IMR-90 (cell line): ENCODE data around the gene NUP205. TPM values are rescaled to one million over a fixed set of nuclear protein-coding genes. Genes with fewer than 3 reads are reported as not detected.

Source experiments
- ATAC-seq: fragments of 200-7000 bp; cut with Tn5 transposase; 2 replicates; pipeline ENCODE4 v1.9.1; 2020; ENCODE audit warnings: low read depth, mild to moderate bottlenecking, moderate library complexity
- BruUV-seq: library from RNA; stranded (reverse); fragments of 400-500 nt; replicated peaks from 2 replicates; lab custom pipeline; 2021; lab: Mats Ljungman, UMichigan
- CTCF ChIA-PET: fragments of 300-600 bp; formaldehyde crosslinking; extraction: SDS; loops from one replicate; lab custom pipeline; 2021; ENCODE audit warnings: antibody characterized with exemption; lab: Yijun Ruan, JAX
- POLR2A ChIA-PET: fragments of 300-600 bp; sonication (Branson Sonifier 250); formaldehyde crosslinking; loops from one replicate; lab custom pipeline; 2022; ENCODE audit warnings: antibody characterized with exemption; ENCODE audit not compliant: unreplicated experiment; lab: Charles Lee
- DNase-seq: peaks from one replicate; pipeline ENCODE4 v3.0.0; 2013
- H2AFZ ChIP-seq: replicated peaks from 2 replicates; pipeline ENCODE3; 2013; ENCODE audit warnings: low read length, mild to moderate bottlenecking; ENCODE audit not compliant: poor library complexity
- H2AK5ac ChIP-seq: 2 replicates; pipeline ENCODE4 v1.6.1; 2013; ENCODE audit warnings: low read depth, low read length, inconsistent platforms
- H2AK9ac ChIP-seq: replicated peaks from 2 replicates; pipeline ENCODE3; 2013; ENCODE audit warnings: mild to moderate bottlenecking, low read depth, low read length, moderate library complexity; ENCODE audit not compliant: poor library complexity
- H2BK120ac ChIP-seq: 2 replicates; pipeline ENCODE4 v1.6.1; 2013; ENCODE audit warnings: low read depth, low read length, inconsistent platforms
- H2BK15ac ChIP-seq: 3 replicates; pipeline ENCODE4 v1.6.1; 2013; ENCODE audit warnings: low read depth, low read length, inconsistent platforms
- H2BK20ac ChIP-seq: 2 replicates; pipeline ENCODE4 v1.6.1; 2013; ENCODE audit warnings: low read depth, mild to moderate bottlenecking, inconsistent platforms, low read length, moderate library complexity
- H2BK5ac ChIP-seq: 2 replicates; pipeline ENCODE4 v1.6.1; 2013; ENCODE audit warnings: mild to moderate bottlenecking, low read depth, low read length, inconsistent platforms; ENCODE audit not compliant: poor library complexity, severe bottlenecking
- H3K14ac ChIP-seq: replicated peaks from 2 replicates; pipeline ENCODE4 v1.6.1; 2013; ENCODE audit warnings: low read depth, low read length, inconsistent platforms
- H3K18ac ChIP-seq: 2 replicates; pipeline ENCODE4 v1.6.1; 2013; ENCODE audit warnings: low read depth, low read length, control low read depth
- H3K23ac ChIP-seq: 2 replicates; pipeline ENCODE4 v1.6.1; 2013; ENCODE audit warnings: low read depth, low read length, inconsistent platforms
- H3K27ac ChIP-seq: 2 replicates; pipeline ENCODE4 v1.5.1; 2013; ENCODE audit warnings: mild to moderate bottlenecking, control low read depth, low read length; ENCODE audit not compliant: insufficient read depth
- H3K27me3 ChIP-seq: 2 replicates; pipeline ENCODE4 v1.6.1; 2013; ENCODE audit warnings: low read length; ENCODE audit not compliant: control insufficient read depth, insufficient read depth
- H3K36me3 ChIP-seq: 2 replicates; pipeline ENCODE4 v1.6.1; 2013; ENCODE audit warnings: low read length, mixed read lengths; ENCODE audit not compliant: control insufficient read depth, insufficient read depth
- H3K4ac ChIP-seq: 2 replicates; pipeline ENCODE4 v1.6.1; 2013; ENCODE audit warnings: low read depth, low read length, inconsistent platforms
- H3K4me1 ChIP-seq: 2 replicates; pipeline ENCODE4 v1.6.1; 2013; ENCODE audit warnings: low read length, mixed read lengths; ENCODE audit not compliant: control insufficient read depth, insufficient read depth
- H3K4me2 ChIP-seq: 2 replicates; pipeline ENCODE4 v1.6.1; 2013; ENCODE audit warnings: low read depth, mild to moderate bottlenecking, control low read depth, low read length, moderate library complexity
- H3K4me3 ChIP-seq: 2 replicates; pipeline ENCODE4 v1.5.1; 2013; ENCODE audit warnings: low read depth, mild to moderate bottlenecking, control low read depth, low read length, moderate library complexity; ENCODE audit not compliant: insufficient read depth
- H3K56ac ChIP-seq: 2 replicates; pipeline ENCODE4 v1.6.1; 2013; ENCODE audit warnings: low read length, inconsistent platforms; ENCODE audit not compliant: insufficient read depth; ENCODE audit errors: extremely low read depth
- H3K79me1 ChIP-seq, 2 experiments: 2 replicates each; pipeline ENCODE4 v1.6.1; 2013; ENCODE audit warnings: low read length in 2 of 2, inconsistent platforms in 1 of 2, low read depth in 1 of 2
- H3K9ac ChIP-seq: 2 replicates; pipeline ENCODE4 v1.6.1; 2013; ENCODE audit warnings: low read depth, low read length, control low read depth
- H3K9me1 ChIP-seq: 2 replicates; pipeline ENCODE4 v1.6.1; 2013; ENCODE audit warnings: low read length, inconsistent platforms; ENCODE audit not compliant: insufficient read depth
- H3K9me3 ChIP-seq: 2 replicates; pipeline ENCODE4 v1.6.1; 2013; ENCODE audit warnings: low read length; ENCODE audit not compliant: control insufficient read depth, insufficient read depth
- H4K20me1 ChIP-seq: 2 replicates; pipeline ENCODE4 v1.6.1; 2013; ENCODE audit warnings: low read length, inconsistent platforms; ENCODE audit not compliant: insufficient read depth
- H4K5ac ChIP-seq: 2 replicates; pipeline ENCODE4 v1.6.1; 2013; ENCODE audit warnings: mild to moderate bottlenecking, low read depth, low read length, control low read depth
- H4K8ac ChIP-seq, 2 experiments: 2 replicates each; pipeline ENCODE4 v1.6.1; 2013; ENCODE audit warnings: low read depth in 2 of 2, low read length in 2 of 2, control low read depth in 1 of 2, inconsistent platforms in 1 of 2
- H4K91ac ChIP-seq: 2 replicates; pipeline ENCODE4 v1.6.1; 2013; ENCODE audit warnings: low read depth, low read length, inconsistent platforms; ENCODE audit not compliant: insufficient read depth
- BHLHE40 ChIP-seq: fragments of 150-350 bp; IDR thresholded peaks from 2 replicates; pipeline ENCODE4 v1.6.1; 2016; ENCODE audit warnings: mild to moderate bottlenecking, low read depth, low read length
- CEBPB ChIP-seq: IDR thresholded peaks from 2 replicates; pipeline ENCODE4 v1.6.1; 2012; ENCODE audit warnings: low read depth, low read length, improper control_type of control experiment
- CTCF ChIP-seq: conservative IDR thresholded peaks from 2 replicates; pipeline ENCODE4 v1.5.1; 2012; ENCODE audit warnings: mild to moderate bottlenecking, low read depth, low read length, improper control_type of control experiment
- ELK1 ChIP-seq: fragments of 150-350 bp; IDR thresholded peaks from 2 replicates; pipeline ENCODE4 v1.6.1; 2016; ENCODE audit warnings: low read depth, mild to moderate bottlenecking, low read length, moderate library complexity, borderline replicate concordance
- FOS ChIP-seq: fragments of 150-350 bp; IDR thresholded peaks from 2 replicates; pipeline ENCODE4 v1.6.1; 2016; ENCODE audit warnings: low read depth, low read length
- MAZ ChIP-seq: IDR thresholded peaks from 2 replicates; pipeline ENCODE4 v1.6.1; 2012; ENCODE audit warnings: low read depth, mild to moderate bottlenecking, low read length, improper control_type of control experiment, moderate library complexity, borderline replicate concordance
- NFE2L2 ChIP-seq: fragments of 150-350 bp; IDR thresholded peaks from 2 replicates; pipeline ENCODE4 v1.6.1; 2016; ENCODE audit warnings: low read depth, mild to moderate bottlenecking, low read length
- RAD21 ChIP-seq: IDR thresholded peaks from 2 replicates; pipeline ENCODE4 v1.6.1; 2012; ENCODE audit warnings: low read length, improper control_type of control experiment
- RCOR1 ChIP-seq: IDR thresholded peaks from 2 replicates; pipeline ENCODE4 v1.6.1; 2012; ENCODE audit warnings: mild to moderate bottlenecking, low read length, improper control_type of control experiment; ENCODE audit not compliant: insufficient replicate concordance
- SMC3 ChIP-seq: fragments of 150-350 bp; IDR thresholded peaks from 2 replicates; pipeline ENCODE4 v1.6.1; 2016; ENCODE audit warnings: low read depth, mild to moderate bottlenecking, antibody characterized with exemption, low read length, moderate library complexity
- WGBS, 2 experiments: methylation state at CpG; one replicate each; pipeline versions ENCODE4 v1.1.5 to v1.1.7; 2013; ENCODE audit warnings: missing lambda C conversion rate in 2 of 2; ENCODE audit not compliant: insufficient read length in 1 of 2; ENCODE audit errors: extremely low coverage in 2 of 2; 5-methylcytosine and 5-hydroxymethylcytosine counted together
- dilution Hi-C: fragments of 300-500 bp; cut with HindIII; formaldehyde crosslinking; loops from one replicate; pipeline ENCODE4 v1.14.3; 2018; ENCODE audit warnings: low sequenced_read_pairs; ENCODE audit not compliant: unreplicated experiment
- in situ Hi-C: fragments of 300-500 bp; cut with MboI; formaldehyde crosslinking; loops from 3 replicates; pipeline ENCODE4 v1.14.3; 2019; ENCODE audit warnings: low sequenced_read_pairs, inconsistent platforms, mixed read lengths
- intact Hi-C: fragments of 100-400 bp; cut with micrococcal nuclease; formaldehyde crosslinking; loops from 2 replicates; pipeline ENCODE4 v1.10.0; 2022
- polyA plus RNA-seq, 3 experiments: library from polyadenylated mRNA; depleted of rRNA; stranded (reverse); fragments of >200 nt; gene quantifications; 2 replicates each; pipeline ENCODE4 v1.2.3, GENCODE V29; 2012; ENCODE audit warnings: low replicate concordance in 1 of 3
- total RNA-seq: library from RNA; depleted of rRNA; stranded (reverse); fragments of >200 nt; gene quantifications from 2 replicates; pipeline ENCODE4 v1.2.3, GENCODE V29; 2012

Gene NUP205
- total and polyA plus RNA-seq, 2 of the 4 experiments (the other 2 are of a cell fraction): 29.5 to 84.6 TPM

GRCh38 chr7:135645296-135645904 is 87.7 kb downstream of the NUP205 start:
- Histone ChIP-seq H3K27me3 (no peaks in the 10 kb centered on the region), H3K9ac (no peak overlapping the region), H2BK120ac (no peak overlapping the region), H3K14ac (no peak overlapping the region), H3K4me2 (no peak overlapping the region), H3K4me3 (no peak overlapping the region), H2AFZ (no peak overlapping the region), H3K36me3 (peaks cover 16% of the 10 kb centered on the region), H3K4ac (no peak overlapping the region), H3K27ac (no peak overlapping the region), H3K23ac (no peak overlapping the region), H2BK5ac (no peak overlapping the region), H3K56ac (no peak overlapping the region), H3K9me1 (no peaks in the 10 kb centered on the region), H3K9me3 (no peaks in the 10 kb centered on the region), H2BK20ac (no peak overlapping the region), H4K5ac (no peak overlapping the region), H4K91ac (no peak overlapping the region), H3K79me1 (no peaks in the 10 kb centered on the region), H3K18ac (no peak overlapping the region), H4K20me1 (no peaks in the 10 kb centered on the region), H3K4me1 (no peaks in the 10 kb centered on the region), H2BK15ac (no peak overlapping the region), H4K8ac (no peak overlapping the region), H2AK5ac (no peak overlapping the region), H2AK9ac (no peak overlapping the region)
- peak; percentile 96 for ATAC-seq
- ChIA-PET POLR2A (interaction anchor here (0.6 kb wide), 1 partner anchor 17 kb away, joined by 3 read pairs; the partner anchor contains the start of gene STMP1), CTCF (interaction anchor here (0.5 to 2.2 kb wide), 20 partner anchors 12 to 1981 kb away, joined by 3 to 13 read pairs (median 4); partner anchors contain the start of gene STMP1)
- DNase-seq: peak; percentile 64
- intact Hi-C loops: loop anchor here (2.0 to 10.0 kb wide), 3 partner anchors 25 to 961 kb away; no protein-coding TSS in a partner anchor
- no CpG with 5 or more reads among the region's 6 CpGs for WGBS, 2 experiments
- dilution Hi-C loops: no loop called here
- BruUV-seq: no TSS peak
- in situ Hi-C loops: loop anchor here (10.0 kb wide), 1 partner anchor 371 kb away; no protein-coding TSS in a partner anchor
- TF ChIP-seq RAD21 (peak; percentile 69), BHLHE40 (no peak), CEBPB (no peak), MAZ (no peak), CTCF (peak; percentile 79), FOS (no peak), SMC3 (peak; percentile 77), ELK1 (no peak), RCOR1 (no peak), NFE2L2 (no peak)
